Tibial nerve (tissue), 3 donors: ENCODE results near the gene B3GAT2.

Experiments used
- POLR2A ChIP-seq, 2 donors: fragments of 450-650 bp; IDR thresholded peaks; one replicate each; pipeline ENCODE4 v1.6.1; 2017; ENCODE audit warnings: antibody characterized with exemption in 2 of 2, mild to moderate bottlenecking in 2 of 2, moderate library complexity in 2 of 2
- TF ChIP-seq, protein P1 (sequence below), 5 experiments: fragments of 200-600 bp in 3 of 5; fragments of 450-650 bp in 2 of 5; sonication (generic) in 3 of 5; IDR thresholded peaks; one replicate each; pipeline ENCODE4 v1.5.1; 2016 to 2019; ENCODE audit warnings: antibody characterized with exemption in 5 of 5, mild to moderate bottlenecking in 3 of 5, moderate library complexity in 2 of 5

DNA sequence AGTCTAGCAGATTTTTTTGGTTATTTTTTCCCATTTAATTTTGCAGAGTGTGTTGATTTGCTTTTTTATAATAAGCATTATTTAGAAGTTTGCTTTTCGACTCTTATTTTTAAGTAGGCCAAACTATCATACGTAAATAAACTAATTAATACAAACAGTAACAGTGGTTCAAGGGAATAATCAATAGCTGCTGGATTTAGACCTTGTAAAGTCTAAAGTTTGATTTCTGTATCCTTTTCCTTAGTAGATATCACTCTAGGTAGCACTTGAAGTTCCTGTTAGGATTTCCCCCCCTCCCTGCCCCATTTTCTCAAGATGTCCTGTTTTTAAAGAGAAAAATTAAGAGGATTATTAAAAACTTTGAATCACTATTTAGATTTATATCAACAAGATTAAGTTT lies 136.1 kb downstream of the B3GAT2 start:
- TF ChIP-seq, protein P1, sequence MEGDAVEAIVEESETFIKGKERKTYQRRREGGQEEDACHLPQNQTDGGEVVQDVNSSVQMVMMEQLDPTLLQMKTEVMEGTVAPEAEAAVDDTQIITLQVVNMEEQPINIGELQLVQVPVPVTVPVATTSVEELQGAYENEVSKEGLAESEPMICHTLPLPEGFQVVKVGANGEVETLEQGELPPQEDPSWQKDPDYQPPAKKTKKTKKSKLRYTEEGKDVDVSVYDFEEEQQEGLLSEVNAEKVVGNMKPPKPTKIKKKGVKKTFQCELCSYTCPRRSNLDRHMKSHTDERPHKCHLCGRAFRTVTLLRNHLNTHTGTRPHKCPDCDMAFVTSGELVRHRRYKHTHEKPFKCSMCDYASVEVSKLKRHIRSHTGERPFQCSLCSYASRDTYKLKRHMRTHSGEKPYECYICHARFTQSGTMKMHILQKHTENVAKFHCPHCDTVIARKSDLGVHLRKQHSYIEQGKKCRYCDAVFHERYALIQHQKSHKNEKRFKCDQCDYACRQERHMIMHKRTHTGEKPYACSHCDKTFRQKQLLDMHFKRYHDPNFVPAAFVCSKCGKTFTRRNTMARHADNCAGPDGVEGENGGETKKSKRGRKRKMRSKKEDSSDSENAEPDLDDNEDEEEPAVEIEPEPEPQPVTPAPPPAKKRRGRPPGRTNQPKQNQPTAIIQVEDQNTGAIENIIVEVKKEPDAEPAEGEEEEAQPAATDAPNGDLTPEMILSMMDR (IDR thresholded peaks at IDR 0.05): no peak
- TF ChIP-seq POLR2A (IDR thresholded peaks at IDR 0.05): no peak
